HG02943 (cell line): Measurements from ENCODE around the gene SCLT1.
"Not testable (repeated sequence)": the region's sequence is repeated elsewhere in the genome, so short reads cannot be mapped to it uniquely, and the experiment has no call there.

Experiments
- ATAC-seq: cut with Tn5 transposase; IDR thresholded peaks from one replicate; pipeline ENCODE4 v1.9.1; 2021; ENCODE audit warnings: mild to moderate bottlenecking, low read depth, moderate library complexity; ENCODE audit not compliant: unreplicated experiment

Gene SCLT1

DNA sequence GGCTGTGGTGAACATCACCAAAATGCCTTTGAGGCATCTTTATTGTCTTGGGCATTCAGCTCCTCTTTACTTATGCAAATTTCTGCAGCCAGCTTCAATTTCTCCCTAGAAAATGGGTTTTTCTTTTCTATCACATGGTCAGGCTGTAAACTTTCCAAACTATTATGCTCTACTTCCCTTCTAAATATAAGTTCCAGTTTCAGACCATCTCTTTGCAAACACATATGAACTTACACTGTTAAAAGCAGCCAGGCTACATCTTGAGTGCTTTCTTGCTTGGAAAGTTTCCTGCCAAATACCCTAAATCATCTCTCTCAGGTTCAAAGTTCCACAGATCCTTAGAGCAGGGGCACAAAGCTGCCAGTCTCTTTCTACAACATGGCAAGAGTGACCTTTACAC lies 13.2 kb downstream of the SCLT1 start:
- no peak for ATAC-seq

DNA sequence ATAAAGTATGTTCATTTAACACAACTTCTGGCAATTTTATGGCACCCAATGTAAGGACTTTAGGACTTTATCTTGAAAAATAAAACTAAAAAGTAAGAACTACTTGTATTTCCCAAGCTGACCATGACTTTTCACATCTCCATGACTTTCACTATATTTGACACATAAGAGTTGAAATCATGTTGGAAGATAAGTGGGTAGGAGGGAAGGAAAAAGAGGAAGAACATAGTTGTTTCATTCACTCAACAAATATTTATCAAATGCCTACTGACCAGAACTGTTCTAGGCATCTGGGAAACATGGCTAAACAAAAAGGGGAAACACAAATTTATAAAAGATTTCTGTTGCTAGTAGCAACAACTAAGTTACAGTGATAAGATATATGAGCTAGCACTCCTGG lies 16.0 kb downstream of the SCLT1 start:
- no peak for ATAC-seq

DNA sequence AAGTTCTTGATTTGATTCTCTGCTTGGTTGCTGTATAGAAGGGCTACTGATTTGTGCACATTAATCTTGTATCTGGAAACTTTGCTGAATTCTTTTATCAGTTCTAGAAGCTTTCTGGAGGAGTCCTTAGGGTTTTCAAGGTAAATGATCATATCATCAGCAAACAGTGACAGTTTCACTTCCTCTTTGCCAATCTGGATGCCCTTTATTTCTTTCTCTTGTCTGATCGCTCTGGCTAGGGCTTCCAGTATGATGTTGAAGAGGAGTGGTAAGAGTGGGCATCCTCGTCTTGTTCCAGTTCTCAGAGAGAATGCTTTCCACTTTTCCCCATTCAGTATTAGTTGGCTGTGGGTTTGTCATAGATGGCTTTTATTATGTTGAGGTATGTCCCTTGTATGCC lies 23.8 kb downstream of the SCLT1 start:
- not testable (repeated sequence) for ATAC-seq

DNA sequence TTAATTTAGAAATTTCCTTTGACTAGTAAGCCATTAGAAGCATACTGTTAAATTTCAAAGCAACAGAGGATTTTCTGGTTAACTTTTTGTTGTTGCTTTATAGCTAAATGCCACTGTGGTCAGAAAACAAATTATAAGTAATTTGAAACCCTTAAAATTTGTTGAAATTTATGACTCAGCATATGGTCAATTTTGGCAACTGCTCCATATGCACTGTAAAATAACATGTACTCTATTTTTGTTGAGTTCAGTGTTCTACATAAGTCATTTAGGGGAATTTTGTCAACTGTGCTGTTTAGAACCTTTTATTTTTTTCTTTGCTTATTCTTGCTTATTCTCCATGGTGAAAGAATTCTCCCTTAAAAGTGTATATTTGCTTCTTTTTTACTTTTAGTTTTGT lies 28.6 kb downstream of the SCLT1 start:
- no peak for ATAC-seq

DNA sequence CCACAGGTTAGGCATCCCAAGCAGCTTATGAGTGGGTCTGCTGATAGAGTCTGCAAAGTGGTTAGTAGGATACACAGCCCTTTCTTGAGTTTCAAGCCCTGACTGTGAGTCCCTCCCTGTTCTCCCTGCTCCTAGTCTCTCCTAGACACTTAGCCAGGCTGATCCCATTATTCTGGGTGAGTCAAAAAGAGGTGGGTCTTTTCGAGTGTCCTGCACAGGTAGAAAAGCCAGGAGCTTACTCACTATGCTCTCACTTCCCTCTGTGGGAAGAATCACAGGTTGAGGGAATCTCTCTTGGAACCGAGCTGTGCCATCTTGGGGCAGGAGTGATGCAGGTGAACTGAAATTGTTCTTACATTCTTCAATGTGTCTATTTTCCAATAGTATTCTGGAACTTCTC lies 29.7 kb downstream of the SCLT1 start:
- ATAC-seq, result no peak

DNA sequence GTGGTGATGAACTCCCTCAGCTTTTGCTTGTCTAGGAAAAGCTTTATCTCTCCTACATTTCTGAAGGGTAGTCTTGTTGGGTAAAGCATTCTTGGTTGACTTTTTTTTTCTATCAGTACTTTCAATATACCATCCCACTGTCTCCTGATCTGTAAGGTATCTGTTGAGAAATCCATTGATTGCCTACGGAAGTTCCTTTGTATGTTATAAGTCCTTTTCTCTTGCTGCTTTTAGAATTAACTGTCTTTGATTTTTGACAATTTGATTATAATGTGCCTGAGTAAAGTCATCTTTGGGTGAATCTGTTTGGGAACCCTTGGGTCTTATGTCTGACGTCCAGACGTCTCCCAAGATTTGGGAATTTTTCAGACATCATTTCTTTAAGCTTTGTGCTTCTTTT lies 30.8 kb downstream of the SCLT1 start:
- ATAC-seq, result no peak

DNA sequence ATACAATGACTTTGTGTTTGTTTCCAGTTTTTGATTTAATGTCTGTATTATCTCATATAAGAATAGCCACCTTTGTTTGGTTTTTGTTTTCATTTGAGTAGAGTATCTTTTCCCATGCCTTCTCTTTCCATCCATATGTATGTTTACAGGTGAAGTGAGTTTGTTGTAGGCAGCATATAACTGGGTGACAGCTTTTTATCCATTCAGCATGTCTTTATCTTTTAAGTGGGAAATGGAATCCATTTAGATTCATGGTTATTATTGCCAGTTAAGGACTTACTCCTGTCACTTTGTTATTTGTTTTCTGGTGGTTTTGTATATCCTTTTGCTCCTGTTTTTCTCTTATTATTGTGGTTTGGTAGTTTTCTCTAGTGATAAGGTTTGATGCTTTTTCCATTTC lies 34.3 kb downstream of the SCLT1 start:
- ATAC-seq, result no peak

DNA sequence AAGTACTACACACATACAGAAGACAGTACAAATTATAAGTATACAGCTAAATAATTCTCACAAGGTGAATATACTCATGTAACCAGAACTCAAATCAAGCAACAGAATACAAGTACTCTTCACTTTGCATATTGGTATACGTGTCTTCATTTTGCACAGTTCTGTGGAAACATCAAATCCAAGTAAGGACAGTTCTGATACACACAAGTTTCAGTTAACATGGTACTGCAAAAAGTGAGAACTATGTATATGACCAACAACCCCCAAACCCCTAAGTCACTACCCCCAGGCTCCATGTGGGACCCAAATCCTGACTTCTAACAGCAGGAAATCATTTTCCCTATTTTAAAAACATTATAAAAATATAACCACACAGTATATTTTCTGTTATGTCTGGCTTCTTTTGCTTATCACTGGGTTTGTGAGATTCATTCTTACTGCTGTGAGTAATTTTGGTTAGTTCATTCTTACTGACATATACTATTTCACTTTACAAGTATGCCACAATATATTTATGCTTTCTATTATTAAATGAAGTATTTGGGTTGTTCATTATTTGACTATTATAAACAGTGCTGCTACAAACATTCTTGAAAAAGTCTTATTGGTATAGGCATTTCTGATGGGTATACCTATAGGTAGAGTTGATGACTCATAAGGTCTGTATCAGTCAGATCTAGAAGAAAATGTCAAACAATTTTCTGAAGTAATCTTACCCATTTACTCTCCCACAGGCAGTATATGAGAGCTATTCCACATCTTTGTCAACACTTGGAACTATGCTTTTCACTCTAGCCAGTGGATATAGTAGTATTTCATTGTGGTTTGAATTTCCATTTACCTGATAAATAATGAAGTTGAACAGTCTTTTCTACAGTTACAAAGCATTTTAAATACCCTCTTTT lies 47.0 kb downstream of the SCLT1 start:
- no peak for ATAC-seq

DNA sequence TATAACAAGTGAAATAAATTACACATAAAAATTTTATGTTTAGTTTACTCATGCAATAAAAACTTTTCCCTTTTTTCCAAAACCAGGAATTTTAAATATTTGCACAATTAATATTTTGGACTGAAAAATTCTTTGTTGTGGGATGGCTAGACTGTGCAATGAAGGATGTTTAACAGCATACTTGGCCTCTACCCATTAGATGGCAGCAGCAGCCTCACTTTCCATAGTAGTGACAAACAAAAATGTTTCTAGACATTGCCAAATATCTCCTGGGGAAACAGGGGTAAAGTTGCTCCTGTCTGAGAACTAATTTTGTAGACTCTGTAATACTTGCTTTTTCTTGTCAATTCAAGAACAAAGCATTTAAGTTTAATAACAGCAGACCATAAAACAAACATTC lies 49.8 kb downstream of the SCLT1 start:
- no peak for ATAC-seq

DNA sequence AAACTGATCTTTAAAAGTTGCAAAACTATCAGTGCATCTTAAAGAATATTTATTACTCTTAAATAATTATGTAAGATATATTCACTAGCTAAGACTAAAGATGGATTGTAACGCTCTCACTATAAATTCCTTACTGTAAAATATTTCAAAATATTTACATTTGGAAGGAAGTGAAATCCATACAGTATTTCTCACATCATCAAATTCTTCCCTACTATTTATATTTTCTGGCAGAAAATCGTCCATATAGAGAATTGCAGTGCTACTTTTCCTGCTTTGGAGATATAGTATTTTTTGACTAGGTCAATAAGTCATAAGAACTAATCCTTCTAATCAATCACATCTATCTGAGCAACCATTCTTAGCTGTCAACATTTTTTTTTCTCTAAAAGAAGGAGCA lies 52.9 kb downstream of the SCLT1 start:
- ATAC-seq, result no peak

DNA sequence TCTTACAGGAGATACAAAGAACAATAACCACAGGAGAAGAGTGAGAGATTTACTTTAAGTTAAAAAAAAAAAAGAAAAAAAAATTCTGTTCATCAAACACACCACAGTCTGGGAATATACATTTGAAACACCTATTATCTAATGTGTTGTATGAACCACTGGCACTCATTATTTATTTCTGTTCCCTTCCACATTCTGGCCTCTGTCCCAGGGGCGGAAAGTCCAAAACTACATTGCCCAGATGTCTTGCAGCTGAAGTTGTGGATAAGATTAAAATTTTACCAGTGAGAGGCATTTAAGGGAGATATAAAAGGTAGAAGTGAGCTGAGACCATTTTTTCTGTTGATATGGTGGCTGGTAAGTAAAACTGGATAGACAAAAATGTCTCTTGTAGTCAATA lies 56.2 kb downstream of the SCLT1 start:
- ATAC-seq, result no peak

DNA sequence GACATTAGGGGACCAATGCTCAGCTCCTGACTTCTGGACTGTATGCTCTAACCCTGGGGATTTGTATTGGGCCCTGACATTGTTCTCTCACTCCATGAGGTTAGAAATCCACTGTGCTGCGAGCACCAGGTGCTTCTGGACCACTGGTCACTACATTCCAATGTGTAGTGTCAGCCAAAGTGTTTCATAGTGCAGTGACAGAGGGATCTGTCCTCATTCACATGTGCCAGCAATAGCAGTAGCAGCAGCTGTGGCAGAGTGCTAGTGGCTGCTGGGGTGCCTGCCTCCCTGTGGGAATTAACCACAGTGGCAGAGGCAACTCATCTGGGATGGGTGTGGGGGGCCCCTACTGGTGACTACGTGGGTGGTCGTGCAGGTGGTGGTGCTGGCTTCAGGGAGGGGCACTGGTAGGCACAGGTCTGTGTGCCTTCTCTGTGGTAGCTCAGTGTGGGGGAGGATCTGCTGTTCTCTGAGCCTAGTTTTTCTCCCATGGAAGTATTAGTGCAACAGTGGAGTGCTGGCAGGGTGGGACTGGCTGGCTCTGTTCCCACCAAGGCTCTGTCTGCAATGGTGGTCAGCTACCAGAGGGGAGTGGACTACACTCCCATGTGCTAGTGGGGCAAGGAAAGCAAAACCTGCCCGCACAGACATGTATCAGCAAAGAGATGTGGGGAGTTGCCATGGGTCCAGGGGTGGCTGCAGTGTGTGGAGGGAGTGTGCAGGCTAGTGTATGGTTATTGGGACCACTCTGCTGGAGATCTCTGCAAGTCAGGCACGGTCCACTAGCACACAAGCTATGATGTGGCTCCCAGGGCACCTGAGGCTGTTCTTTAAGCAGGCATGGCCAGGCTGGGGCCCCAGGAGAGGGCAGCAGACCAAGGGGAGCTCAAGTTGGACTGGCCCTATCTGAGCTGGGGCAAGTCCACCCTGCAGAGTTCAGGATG lies 78.5 kb downstream of the SCLT1 start:
- no peak for ATAC-seq

DNA sequence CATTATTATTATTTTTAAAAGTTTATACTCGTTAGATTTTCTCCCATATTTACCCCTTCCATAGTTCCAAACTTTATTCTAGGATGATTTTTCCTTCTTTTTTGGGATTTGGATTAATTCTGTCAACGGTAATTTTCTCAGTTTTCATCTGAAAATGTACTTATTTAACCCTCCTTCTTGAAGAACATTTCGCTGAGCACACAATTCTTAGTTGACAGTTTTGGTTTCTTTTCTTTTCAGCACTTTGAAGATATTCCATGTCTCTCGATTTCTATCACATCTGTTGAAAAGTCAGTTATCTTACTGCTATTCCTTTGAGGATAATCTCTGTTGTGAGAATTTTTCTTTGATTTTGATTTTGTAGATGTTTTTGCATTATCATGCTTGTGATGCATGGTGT lies 85.2 kb downstream of the SCLT1 start:
- no peak for ATAC-seq

DNA sequence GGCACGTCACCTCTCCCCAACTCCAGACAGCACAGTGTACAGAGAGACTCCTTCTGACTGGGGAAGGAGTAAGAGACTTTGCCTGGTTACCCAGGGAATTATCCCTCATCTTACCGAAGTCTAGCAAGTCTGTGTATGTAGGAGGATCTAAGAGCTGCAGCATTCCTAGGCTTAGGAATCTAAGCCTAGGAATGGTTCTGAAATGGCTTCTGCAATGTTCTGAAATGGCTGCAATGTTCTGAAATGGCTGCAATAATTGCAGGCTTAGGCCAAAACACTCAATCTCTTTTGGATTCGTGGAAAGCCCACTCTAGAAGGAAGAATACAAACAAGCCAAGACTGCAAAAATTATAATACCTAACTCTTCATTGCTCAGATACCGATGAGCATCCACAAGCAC lies 106.4 kb downstream of the SCLT1 start:
- no peak for ATAC-seq

DNA sequence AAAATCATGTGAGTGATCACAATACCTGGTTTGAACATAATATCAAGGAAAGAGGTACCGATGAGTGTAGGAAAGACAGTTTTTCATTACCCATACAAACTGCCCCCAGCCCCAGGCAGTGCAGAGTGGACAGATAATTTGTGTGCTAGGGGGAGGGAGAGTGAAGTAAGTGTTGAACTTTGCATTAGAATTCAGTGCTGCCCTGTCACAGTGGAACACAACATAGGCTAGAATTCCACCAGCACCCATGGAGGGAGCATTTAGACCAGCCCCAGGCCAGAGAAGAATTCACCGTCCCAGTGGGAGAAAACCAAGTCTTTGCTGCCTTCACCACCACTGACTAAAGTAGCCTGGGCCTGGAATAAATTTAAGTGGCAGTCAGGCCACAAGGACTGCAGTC lies 107.3 kb downstream of the SCLT1 start:
- no peak for ATAC-seq

DNA sequence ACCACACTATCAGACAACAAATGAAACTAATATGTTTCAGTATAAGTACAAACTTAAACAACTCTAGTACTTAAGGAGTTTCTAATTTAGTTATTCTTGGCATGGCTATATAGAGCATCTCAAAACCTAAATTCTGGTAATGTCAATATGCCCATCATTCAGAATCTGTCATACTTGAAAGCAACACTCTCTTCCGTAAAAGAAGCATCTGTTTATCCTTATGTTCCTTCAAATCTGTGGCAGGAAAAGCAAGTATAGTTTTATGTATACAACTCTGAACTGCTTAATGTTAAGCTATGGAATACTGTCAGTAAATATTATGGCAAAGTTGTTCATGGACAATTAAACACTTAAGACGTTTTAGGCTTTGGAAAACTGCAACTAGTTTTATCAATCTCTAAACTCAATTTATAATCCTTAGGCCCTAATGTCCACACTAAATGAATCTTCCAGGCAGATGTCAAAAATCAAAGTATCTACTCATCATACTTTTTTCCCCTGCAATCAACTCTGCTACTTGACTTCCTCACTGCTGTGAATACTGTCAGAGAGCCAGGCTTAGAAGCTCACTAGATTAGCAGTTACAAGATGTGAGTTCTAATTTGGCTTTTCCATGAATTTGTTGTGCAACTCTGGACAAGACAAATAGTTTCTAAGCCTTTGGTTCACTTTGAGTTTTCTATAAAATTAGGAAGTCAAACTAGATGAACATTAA lies 109.4 kb downstream of the SCLT1 start:
- no peak for ATAC-seq

DNA sequence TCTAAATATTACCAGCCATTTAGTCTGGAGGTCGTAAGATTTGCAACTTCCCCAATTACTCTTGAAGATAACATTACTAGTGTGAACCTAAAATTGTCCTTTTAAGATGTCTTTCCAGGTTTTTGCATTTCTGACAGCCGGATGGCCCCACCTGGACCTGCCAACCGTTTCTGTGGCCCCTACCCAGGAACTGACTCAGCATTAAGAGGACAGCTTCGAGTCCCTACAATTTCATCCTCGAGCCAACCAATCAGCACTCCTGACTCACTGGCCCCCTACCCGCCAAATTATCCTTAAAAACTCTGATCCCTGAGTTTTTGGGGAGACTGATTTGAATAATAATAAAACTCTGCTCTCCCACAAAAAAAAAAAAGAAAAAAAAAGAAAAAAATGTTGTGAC lies 112.0 kb downstream of the SCLT1 start:
- no peak for ATAC-seq

DNA sequence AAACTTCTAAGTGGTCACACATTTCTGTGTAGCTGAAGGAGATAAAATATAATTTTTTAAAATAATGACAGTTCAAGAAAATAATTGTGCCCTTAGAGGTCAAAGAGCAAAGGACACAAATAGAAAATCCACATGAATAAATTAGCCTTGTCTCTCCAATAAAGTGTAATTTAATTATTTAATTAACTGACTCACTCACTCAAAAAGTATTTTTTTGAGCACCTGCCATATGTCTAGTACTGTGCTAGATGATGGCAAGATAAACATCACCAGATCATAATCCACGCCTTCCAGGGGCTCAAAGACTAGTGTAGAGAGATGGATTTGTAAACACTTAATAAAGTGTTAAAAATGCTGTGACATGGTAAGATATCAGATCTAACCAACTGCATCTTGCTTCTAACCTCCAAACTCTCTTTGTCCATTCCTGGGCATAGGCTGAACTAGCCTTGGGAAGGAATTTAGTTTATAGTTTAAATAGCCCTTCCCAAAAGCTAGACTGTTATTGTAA lies 112.5 kb downstream of the SCLT1 start:
- no peak for ATAC-seq

DNA sequence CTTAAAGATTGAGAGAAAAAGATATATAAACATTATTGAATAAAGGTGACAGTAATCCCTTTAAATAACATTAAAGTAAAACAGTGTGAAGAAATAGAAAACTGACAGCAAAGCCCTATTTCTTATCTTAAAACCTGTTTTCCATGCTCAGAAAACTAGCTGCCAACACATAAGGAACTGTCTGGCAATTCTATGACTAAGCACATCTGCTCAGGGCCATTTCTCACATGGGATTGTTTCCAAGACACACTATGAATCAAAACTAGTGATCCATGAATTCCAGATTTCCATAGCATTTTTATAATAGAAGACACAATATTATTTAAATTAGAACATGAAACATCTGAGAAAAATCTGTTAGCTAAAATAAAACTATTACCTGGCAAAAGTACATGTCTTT lies 113.4 kb downstream of the SCLT1 start:
- no peak for ATAC-seq

DNA sequence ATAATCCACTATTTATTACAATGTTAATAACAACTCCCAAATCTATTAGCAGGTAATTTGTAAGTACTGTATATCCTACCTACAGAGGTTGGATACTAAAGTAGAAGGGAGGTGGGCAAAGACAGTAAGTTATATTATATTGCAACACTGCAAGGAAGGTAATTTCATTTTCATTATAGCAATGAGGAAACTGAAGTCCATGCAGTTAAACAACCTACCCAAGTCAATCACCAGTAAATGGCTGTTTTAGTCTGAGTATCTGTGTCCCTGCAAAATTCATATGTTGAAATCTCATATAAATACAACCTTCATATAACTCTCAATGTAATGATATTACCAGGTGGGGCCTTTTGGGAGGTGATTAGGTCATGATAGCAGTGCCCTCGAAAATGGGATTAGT lies 114.4 kb downstream of the SCLT1 start:
- no peak for ATAC-seq

DNA sequence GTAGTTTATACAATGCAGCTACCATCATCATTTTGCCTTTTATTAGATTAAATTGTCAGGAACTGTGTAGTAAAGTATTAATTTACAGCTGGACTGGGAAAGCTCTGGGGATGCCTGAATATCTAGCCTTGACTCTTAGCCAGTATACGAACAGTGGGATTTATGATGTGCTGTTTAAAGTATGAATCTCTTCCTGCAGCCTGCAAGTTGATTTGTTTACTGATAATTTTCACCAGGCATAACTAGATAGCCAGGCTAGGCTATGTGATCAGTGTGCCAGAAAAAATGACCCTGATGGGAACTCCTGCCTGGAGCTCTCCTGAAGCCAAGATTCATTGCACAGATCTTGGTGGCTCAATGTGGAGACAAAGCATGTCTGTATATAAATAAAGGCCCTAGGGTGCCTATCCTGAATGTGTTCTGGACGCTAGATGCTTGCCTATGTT lies 119.2 kb downstream of the SCLT1 start:
- no peak for ATAC-seq
